Hindlimb muscle (tissue), 1 donor: ENCODE data around the gene DENND2D. TPM values are rescaled to one million over a fixed set of nuclear protein-coding genes. Genes with fewer than 3 reads are reported as not detected.

ENCODE experiments used
- polyA plus RNA-seq: library from polyadenylated mRNA; unstranded; fragments of 120-200 nt; gene quantifications from one replicate; pipeline ENCODE4 v1.2.1, GENCODE V29; 2013; ENCODE audit not compliant: insufficient read length

The DENND2D gene
- polyA plus RNA-seq, 1 donor, result 2.8 TPM

Other genes starting within 250 kb of the DENND2D start
- 8.6 TPM for gene LRIF1, start 236.7 kb downstream of the DENND2D start, polyA plus RNA-seq
- gene DRAM2, start 60.6 kb downstream of the DENND2D start, polyA plus RNA-seq, result 41.9 TPM
- 23.7 TPM for gene CEPT1, start 60.4 kb downstream of the DENND2D start, polyA plus RNA-seq
- not detected for gene CHI3L2, start 27.1 kb upstream of the DENND2D start, polyA plus RNA-seq
- gene CHIA, start 90.2 kb upstream of the DENND2D start, polyA plus RNA-seq, result not detected
- 1.4 TPM for gene OVGP1, start 227.1 kb upstream of the DENND2D start, polyA plus RNA-seq
- 35.6 TPM for gene WDR77, start 248.6 kb upstream of the DENND2D start, polyA plus RNA-seq
- gene ATP5PB, start 248.8 kb upstream of the DENND2D start, polyA plus RNA-seq, result 265 TPM